GM06990 (cell line): ENCODE results near the gene NTSR1.

Source experiments
- DNase-seq: peaks from one replicate; pipeline ENCODE4 v3.0.0-alpha.2; 2011; ENCODE audit not compliant: insufficient read length; ENCODE audit errors: extremely low read depth
- H3K27me3 ChIP-seq: replicated peaks from 2 replicates; pipeline ENCODE4 v1.6.0; 2011; ENCODE audit warnings: low read length; ENCODE audit not compliant: control insufficient read depth, insufficient read depth
- H3K36me3 ChIP-seq: 2 replicates; pipeline ENCODE4 v1.5.1; 2011; ENCODE audit warnings: low read length; ENCODE audit not compliant: control insufficient read depth, insufficient read depth
- H3K4me3 ChIP-seq: replicated peaks from 2 replicates; pipeline ENCODE4 v1.5.1; 2011; ENCODE audit warnings: low read depth, mild to moderate bottlenecking, control low read depth, low read length
- CTCF ChIP-seq: IDR thresholded peaks from 2 replicates; pipeline ENCODE4 v1.5.1; 2011; ENCODE audit warnings: low read length, control low read depth, mild to moderate bottlenecking, inconsistent platforms; ENCODE audit not compliant: insufficient read depth, poor library complexity, severe bottlenecking

The NTSR1 gene

GRCh38 chr20:62774762-62775161 is 66.1 kb downstream of the NTSR1 start:
- DNase-seq = no peak
- Histone ChIP-seq H3K36me3 (no peaks in the 10 kb centered on the region), H3K27me3 (no peaks in the 10 kb centered on the region; the same call in 1 of the 2 replicates), H3K4me3 (no peak overlapping the region)
- TF ChIP-seq CTCF = no peak

GRCh38 chr20:62775206-62775605 is 66.6 kb downstream of the NTSR1 start:
- no peak for DNase-seq
- no peaks in the 10 kb centered on the region for H3K36me3 ChIP-seq
- no peak overlapping the region for H3K4me3 ChIP-seq
- no peak for TF ChIP-seq CTCF
- no peaks in the 10 kb centered on the region; the same call in 1 of the 2 replicates for H3K27me3 ChIP-seq

GRCh38 chr20:62776035-62776691 is 67.5 kb downstream of the NTSR1 start:
- DNase-seq = no peak
- Histone ChIP-seq H3K4me3 (no peak overlapping the region), H3K36me3 (no peaks in the 10 kb centered on the region), H3K27me3 (no peaks in the 10 kb centered on the region; the same call in 1 of the 2 replicates)
- no peak for TF ChIP-seq CTCF

GRCh38 chr20:62776692-62777527 is 68.3 kb downstream of the NTSR1 start:
- TF ChIP-seq CTCF = no peak
- peak; percentile 58 for DNase-seq
- no peak overlapping the region for H3K4me3 ChIP-seq
- H3K27me3 ChIP-seq = no peaks in the 10 kb centered on the region; the same call in 1 of the 2 replicates
- H3K36me3 ChIP-seq = no peaks in the 10 kb centered on the region

GRCh38 chr20:62777528-62777830 is 68.8 kb downstream of the NTSR1 start:
- no peaks in the 10 kb centered on the region for H3K36me3 ChIP-seq
- no peaks in the 10 kb centered on the region; the same call in 1 of the 2 replicates for H3K27me3 ChIP-seq
- TF ChIP-seq CTCF = no peak
- H3K4me3 ChIP-seq = no peak overlapping the region
- no peak for DNase-seq
